Measurements from ENCODE around the gene ARMC5. TPM values are rescaled to one million over a fixed set of nuclear protein-coding genes. Genes with fewer than 3 reads are reported as not detected.

Gene ARMC5
- total and polyA plus RNA-seq, 9 of the 15 experiments (the other 6 are each of a cell fraction or from before 2014, with no cell fraction given): 0.11 to 13.5 (median 2.1) TPM

DNA sequence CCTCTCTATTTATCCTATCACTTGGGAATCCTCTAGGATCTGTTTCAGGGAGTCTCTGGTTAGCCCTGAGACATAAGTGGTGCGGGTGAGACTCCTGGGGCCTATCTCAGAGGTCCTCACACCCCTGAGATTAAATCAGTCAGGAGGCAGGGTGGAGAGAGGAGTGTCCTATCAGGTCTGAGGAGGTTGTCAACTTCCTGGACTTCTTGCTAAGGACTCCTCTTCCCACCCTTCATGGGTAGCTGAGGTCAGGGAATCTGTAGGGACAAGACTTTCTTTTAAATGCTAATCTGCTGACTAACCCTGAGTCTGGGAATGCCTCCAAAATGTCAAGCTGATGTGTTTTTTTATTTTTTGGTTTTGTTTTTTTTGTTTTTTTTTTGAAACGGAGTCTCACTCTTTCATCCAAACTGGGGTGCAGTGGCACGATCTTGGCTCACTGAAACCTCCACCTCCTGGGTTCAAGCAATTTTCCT is 6.6 kb upstream of the ARMC5 start (continued):
- TF ChIP-seq MAFK (IDR thresholded peaks at IDR 0.05; ENCODE audit: low read length) (peak; percentile 38; the same call in 1 of the 2 replicates), FOXJ2 (tag; IDR thresholded peaks at IDR 0.05) (0 out of 2 replicates have a peak, but pooled peaks have one; percentile 27)
- TF ChIP-seq, protein P1, sequence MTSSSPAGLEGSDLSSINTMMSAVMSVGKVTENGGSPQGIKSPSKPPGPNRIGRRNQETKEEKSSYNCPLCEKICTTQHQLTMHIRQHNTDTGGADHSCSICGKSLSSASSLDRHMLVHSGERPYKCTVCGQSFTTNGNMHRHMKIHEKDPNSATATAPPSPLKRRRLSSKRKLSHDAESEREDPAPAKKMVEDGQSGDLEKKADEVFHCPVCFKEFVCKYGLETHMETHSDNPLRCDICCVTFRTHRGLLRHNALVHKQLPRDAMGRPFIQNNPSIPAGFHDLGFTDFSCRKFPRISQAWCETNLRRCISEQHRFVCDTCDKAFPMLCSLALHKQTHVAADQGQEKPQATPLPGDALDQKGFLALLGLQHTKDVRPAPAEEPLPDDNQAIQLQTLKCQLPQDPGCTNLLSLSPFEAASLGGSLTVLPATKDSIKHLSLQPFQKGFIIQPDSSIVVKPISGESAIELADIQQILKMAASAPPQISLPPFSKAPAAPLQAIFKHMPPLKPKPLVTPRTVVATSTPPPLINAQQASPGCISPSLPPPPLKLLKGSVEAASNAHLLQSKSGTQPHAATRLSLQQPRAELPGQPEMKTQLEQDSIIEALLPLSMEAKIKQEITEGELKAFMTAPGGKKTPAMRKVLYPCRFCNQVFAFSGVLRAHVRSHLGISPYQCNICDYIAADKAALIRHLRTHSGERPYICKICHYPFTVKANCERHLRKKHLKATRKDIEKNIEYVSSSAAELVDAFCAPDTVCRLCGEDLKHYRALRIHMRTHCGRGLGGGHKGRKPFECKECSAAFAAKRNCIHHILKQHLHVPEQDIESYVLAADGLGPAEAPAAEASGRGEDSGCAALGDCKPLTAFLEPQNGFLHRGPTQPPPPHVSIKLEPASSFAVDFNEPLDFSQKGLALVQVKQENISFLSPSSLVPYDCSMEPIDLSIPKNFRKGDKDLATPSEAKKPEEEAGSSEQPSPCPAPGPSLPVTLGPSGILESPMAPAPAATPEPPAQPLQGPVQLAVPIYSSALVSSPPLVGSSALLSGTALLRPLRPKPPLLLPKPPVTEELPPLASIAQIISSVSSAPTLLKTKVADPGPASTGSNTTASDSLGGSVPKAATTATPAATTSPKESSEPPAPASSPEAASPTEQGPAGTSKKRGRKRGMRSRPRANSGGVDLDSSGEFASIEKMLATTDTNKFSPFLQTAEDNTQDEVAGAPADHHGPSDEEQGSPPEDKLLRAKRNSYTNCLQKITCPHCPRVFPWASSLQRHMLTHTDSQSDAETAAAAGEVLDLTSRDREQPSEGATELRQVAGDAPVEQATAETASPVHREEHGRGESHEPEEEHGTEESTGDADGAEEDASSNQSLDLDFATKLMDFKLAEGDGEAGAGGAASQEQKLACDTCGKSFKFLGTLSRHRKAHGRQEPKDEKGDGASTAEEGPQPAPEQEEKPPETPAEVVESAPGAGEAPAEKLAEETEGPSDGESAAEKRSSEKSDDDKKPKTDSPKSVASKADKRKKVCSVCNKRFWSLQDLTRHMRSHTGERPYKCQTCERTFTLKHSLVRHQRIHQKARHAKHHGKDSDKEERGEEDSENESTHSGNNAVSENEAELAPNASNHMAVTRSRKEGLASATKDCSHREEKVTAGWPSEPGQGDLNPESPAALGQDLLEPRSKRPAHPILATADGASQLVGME (CRISPR knock-in tag; IDR thresholded peaks at IDR 0.05): no peak
